ENCODE data around the gene PPP1R1A. TPM values are rescaled to one million over a fixed set of nuclear protein-coding genes. Genes with fewer than 3 reads are reported as not detected.
A peak's percentile ranks its signal among the peaks of the same experiment; 100 is the strongest.

The PPP1R1A gene
- total and polyA plus RNA-seq, 5 experiments from 2014 or later = not detected

DNA sequence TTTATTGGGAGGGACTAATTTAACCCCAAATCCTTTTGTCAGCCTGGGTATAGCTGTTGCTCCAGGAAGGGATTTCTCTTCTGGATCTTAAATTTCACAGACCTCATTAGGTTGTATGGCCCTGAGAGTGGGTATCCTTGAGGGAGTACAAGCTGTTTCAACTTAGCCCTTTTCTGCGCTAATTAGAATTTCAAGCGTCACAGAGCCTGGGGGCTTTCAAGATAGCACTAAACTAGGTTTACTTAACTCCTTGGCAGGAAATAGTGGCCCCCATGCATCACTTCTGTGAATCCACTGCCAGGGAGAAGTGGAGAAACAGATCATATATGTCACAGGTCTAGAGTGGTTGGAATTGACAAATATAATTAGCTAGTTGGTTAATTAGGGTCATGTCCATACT lies 44.9 kb downstream of the PPP1R1A start:
- Mint-ChIP-seq H3K36me3 (peaks cover 0 to 61% (median 3%) of the 10 kb centered on the region in 3 donors), H3K27ac (peak overlapping the region in 2 of 10 donors; percentile 29 to 47)
- POLR2A ChIA-PET = no interaction called here

DNA sequence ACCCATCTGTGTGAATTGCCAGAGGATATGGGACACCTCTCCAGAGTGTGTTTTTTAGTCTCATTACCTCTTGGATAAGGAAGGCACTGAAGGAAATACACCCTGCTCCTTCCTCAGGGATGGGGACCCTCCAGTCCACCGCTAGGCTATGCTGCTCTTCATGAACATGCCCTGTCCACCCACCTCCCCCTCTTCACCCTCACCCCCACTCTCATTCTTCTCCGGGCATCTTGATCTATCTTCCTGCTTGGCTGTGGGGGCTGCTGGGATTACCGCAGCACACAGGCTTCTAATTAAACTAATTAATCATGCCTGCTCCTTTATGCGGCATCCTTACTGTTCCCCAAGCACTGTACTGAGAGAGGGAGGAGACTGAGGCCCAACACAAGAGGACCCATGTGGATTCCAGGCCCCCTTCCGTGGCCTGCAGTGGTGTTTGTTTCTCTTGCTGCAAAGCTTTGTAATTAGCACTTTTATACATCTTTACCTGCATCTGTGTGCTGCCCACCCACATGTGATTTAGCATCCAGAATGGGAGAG lies 46.6 kb downstream of the PPP1R1A start:
- Mint-ChIP-seq H3K4me3 (no peak overlapping the region), H3K36me3 (peaks cover 2 to 78% (median 9%) of the 10 kb centered on the region in 3 donors), H3K4me1 (peaks cover 0 to 5% (median 2%) of the 10 kb centered on the region in 4 donors), H3K27ac (peak overlapping the region in 6 of 10 donors; percentile 3 to 81 (median 62)), H3K27me3 (no peaks in the 10 kb centered on the region), H3K9me3 (no peaks in the 10 kb centered on the region)
- ATAC-seq (no peak), DNase-seq (no peak)
- POLR2A ChIA-PET = interaction anchor here (1.1 kb wide), 1 partner anchor 19 kb away, joined by 3 read pairs; no protein-coding TSS in a partner anchor

More for the DNA sequence above, 44.9 kb downstream of the PPP1R1A start:
- DNase-seq (no peak), ATAC-seq (no peak)
- no peaks in the 10 kb centered on the region for H3K27me3 Mint-ChIP-seq
- peaks cover 2 to 7% (median 6%) of the 10 kb centered on the region in 4 donors for H3K4me1 Mint-ChIP-seq
- H3K4me3 Mint-ChIP-seq = no peak overlapping the region
- no peaks in the 10 kb centered on the region for H3K9me3 Mint-ChIP-seq

DNA sequence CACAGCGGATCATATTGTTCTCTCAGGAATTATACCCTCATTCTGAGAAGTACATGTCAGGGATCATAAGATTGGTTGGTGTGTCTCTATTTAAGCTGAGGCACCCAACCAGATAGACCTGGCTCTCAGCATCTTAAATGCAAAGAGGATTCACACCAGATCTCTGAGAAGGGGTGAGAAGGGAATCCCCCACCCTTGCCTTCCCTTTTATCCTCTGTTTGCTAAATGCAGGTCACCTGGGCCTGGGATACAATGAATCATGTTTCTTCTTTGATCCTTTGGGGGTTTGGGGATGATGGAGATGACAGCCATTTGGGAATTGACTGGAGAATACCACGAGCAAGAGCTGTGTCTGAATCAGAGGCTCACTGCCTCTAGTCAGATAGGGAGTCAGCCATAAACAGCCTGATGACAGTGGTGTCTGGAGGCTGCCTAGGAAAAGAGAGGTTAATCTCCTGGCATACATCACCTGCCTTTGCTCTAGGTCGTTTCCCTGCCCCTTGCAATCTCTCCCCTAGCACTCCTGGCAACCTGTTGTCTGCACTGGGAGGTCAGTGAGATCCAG lies 50.2 kb downstream of the PPP1R1A start:
- no peaks in the 10 kb centered on the region for H3K27me3 Mint-ChIP-seq
- H3K4me1 Mint-ChIP-seq = peaks cover 0 to 3% (median 1%) of the 10 kb centered on the region in 4 donors
- no peak overlapping the region for H3K4me3 Mint-ChIP-seq
- no peaks in the 10 kb centered on the region for H3K9me3 Mint-ChIP-seq
- peak overlapping the region in 7 of 10 donors; percentile 24 to 83 (median 49) for H3K27ac Mint-ChIP-seq
- peaks cover 4 to 99% (median 17%) of the 10 kb centered on the region in 3 donors for H3K36me3 Mint-ChIP-seq
- POLR2A ChIA-PET = no interaction called here
- DNase-seq = no peak
- ATAC-seq = no peak

DNA sequence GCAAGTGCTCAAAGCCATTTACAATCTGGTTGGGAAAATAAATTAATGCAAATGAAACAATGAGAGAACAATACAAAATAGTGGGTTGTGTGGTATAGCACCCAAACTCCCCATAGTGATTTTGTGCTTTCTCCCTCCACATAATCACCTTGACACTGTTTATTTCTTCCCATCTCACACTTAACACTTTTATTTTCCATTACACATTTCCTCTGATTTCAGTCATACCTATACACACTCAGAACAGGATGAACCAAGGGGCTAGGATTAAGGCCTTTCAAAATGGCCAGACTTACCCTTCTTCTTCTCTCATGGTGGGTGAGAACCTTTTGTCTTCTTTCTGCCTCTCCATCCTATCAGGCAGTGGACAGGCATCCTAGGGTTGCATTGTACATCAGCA lies 53.0 kb downstream of the PPP1R1A start:
- H3K27me3 Mint-ChIP-seq = no peaks in the 10 kb centered on the region
- POLR2A ChIA-PET = no interaction called here
- H3K9me3 Mint-ChIP-seq = no peaks in the 10 kb centered on the region
- H3K36me3 Mint-ChIP-seq = peaks cover 4 to 100% (median 25%) of the 10 kb centered on the region in 3 donors
- H3K27ac Mint-ChIP-seq = peak overlapping the region in 3 of 10 donors; percentile 12 to 82 (median 59)
- H3K4me1 Mint-ChIP-seq = peaks cover 0 to 5% (median 1%) of the 10 kb centered on the region in 4 donors
- DNase-seq (no peak), ATAC-seq (no peak)
- H3K4me3 Mint-ChIP-seq = no peak overlapping the region

DNA sequence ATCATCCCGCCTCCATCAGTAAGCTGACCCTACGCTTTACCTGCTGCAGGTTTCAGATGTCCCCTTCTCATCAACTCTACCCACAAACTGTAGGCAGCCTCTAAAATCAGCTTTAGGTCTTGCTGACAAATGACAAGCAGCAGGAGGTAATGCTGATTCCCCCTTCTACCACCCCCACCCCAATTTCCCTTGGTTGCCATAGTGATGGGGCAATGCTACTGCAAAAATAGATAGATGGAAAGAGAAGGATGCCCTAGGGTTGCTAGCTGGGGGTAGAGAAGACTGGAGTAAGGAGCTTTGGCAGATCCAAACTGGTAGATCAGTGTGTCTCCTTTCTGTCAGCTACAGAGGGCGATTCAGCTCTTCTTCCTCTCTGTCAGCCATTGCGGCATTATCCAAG lies 58.9 kb downstream of the PPP1R1A start:
- POLR2A ChIA-PET = interaction anchor here (0.8 kb wide), 1 partner anchor 1301 kb away, joined by 3 read pairs; no protein-coding TSS in a partner anchor
- ATAC-seq (no peak), DNase-seq (no peak)
- Mint-ChIP-seq H3K4me3 (no peak overlapping the region), H3K27me3 (no peaks in the 10 kb centered on the region), H3K9me3 (no peaks in the 10 kb centered on the region), H3K36me3 (peaks cover 11 to 99% (median 31%) of the 10 kb centered on the region in 3 donors), H3K4me1 (peaks cover 0 to 8% (median 3%) of the 10 kb centered on the region in 4 donors), H3K27ac (peak overlapping the region in 3 of 10 donors; percentile 28 to 85 (median 44))

Other genes with a start within 250 kb of the PPP1R1A start
- not detected for gene GPR84, start 224.2 kb downstream of the PPP1R1A start, total RNA-seq
- not detected for gene GPR84, start 224.2 kb downstream of the PPP1R1A start, polyA plus RNA-seq
- gene ZNF385A, start 203.9 kb downstream of the PPP1R1A start, total RNA-seq = 1 to 10 TPM; 1.7 to 3.2 TPM
- under 1 TPM in 1 of 3 donors, not detected in 2; 0.42 TPM for gene ZNF385A, start 203.9 kb downstream of the PPP1R1A start, polyA plus RNA-seq
- gene ITGA5, start 169.4 kb downstream of the PPP1R1A start, total RNA-seq = 100 to 1,000 TPM; 126 to 127 TPM
- gene ITGA5, start 169.4 kb downstream of the PPP1R1A start, polyA plus RNA-seq = 10 to 100 TPM; 13.4 to 44.5 (median 19.7) TPM
- 1 to 10 TPM; 3.6 to 3.8 TPM for gene GTSF1, start 115.1 kb downstream of the PPP1R1A start, total RNA-seq
- 10 to 100 TPM; 13.7 to 16.7 (median 15.3) TPM for gene GTSF1, start 115.1 kb downstream of the PPP1R1A start, polyA plus RNA-seq
- gene NCKAP1L, start 90.9 kb downstream of the PPP1R1A start, total RNA-seq = 100 to 1,000 TPM; 111 to 115 TPM
- 10 to 100 TPM; 70.5 to 76.3 (median 74.8) TPM for gene NCKAP1L, start 90.9 kb downstream of the PPP1R1A start, polyA plus RNA-seq
- 1 to 10 TPM; 6.6 to 6.7 TPM for gene PDE1B, start 39.1 kb downstream of the PPP1R1A start, total RNA-seq
- gene PDE1B, start 39.1 kb downstream of the PPP1R1A start, polyA plus RNA-seq = 1 to 10 TPM in 1 of 3 donors, under 1 TPM in 2; 0.03 to 2.9 (median 0.44) TPM
- not detected for gene LACRT, start 46.2 kb upstream of the PPP1R1A start, total RNA-seq
- not detected for gene LACRT, start 46.2 kb upstream of the PPP1R1A start, polyA plus RNA-seq
- gene DCD, start 59.7 kb upstream of the PPP1R1A start, total RNA-seq = not detected
- gene DCD, start 59.7 kb upstream of the PPP1R1A start, polyA plus RNA-seq = not detected